OCI-LY3 (cell line): ENCODE data around the gene BRMS1.

ENCODE experiments used
- H2AFZ ChIP-seq: fragments of 200-600, 300-600 bp; shearing (Covaris generic); 2 replicates; pipeline ENCODE4 v1.6.0; 2014; ENCODE audit warnings: antibody characterized with exemption, low read depth, low read length
- H3K27ac ChIP-seq: fragments of 200-600, 300-600 bp; sonication (generic); 2 replicates; pipeline ENCODE4 v1.5.1; 2014; ENCODE audit warnings: mild to moderate bottlenecking, low read length, moderate library complexity, mixed read lengths
- H3K27me3 ChIP-seq: fragments of 200-600, 300-600 bp; sonication (generic); 2 replicates; pipeline ENCODE4 v1.6.1; 2014; ENCODE audit warnings: low read depth, low read length, mixed read lengths
- H3K36me3 ChIP-seq: fragments of 200-600, 300-600 bp; sonication (generic); replicated peaks from 2 replicates; pipeline ENCODE3; 2014; ENCODE audit warnings: low read depth, low read length, mixed read lengths
- H3K4me1 ChIP-seq: fragments of 300-600, 200-600 bp; sonication (generic); 2 replicates; pipeline ENCODE4 v1.6.1; 2014; ENCODE audit warnings: low read length, mixed read lengths
- H3K4me2 ChIP-seq: fragments of 200-600, 300-600 bp; sonication (generic); 2 replicates; pipeline ENCODE4 v1.6.1; 2014; ENCODE audit warnings: low read length, mixed read lengths
- H3K4me3 ChIP-seq: fragments of 300-600, 200-600 bp; sonication (generic); 2 replicates; pipeline ENCODE4 v1.5.1; 2014; ENCODE audit warnings: antibody characterized with exemption, mild to moderate bottlenecking, low read length, moderate library complexity
- H3K79me2 ChIP-seq: fragments of 300-600, 200-600 bp; shearing (Covaris generic); 2 replicates; pipeline ENCODE4 v1.6.1; 2014; ENCODE audit warnings: mild to moderate bottlenecking, low read length, mixed read lengths
- H3K9ac ChIP-seq: fragments of 300-600, 200-600 bp; shearing (Covaris generic); 2 replicates; pipeline ENCODE4 v1.6.0; 2014; ENCODE audit warnings: mild to moderate bottlenecking, low read length, moderate library complexity
- H3K9me3 ChIP-seq: fragments of 200-600, 300-600 bp; shearing (Covaris generic); 2 replicates; pipeline ENCODE4 v1.6.1; 2014; ENCODE audit warnings: low read length, mixed read lengths; ENCODE audit not compliant: insufficient read depth
- H4K20me1 ChIP-seq: fragments of 200-600, 300-600 bp; sonication (generic); 2 replicates; pipeline ENCODE4 v1.6.1; 2016; ENCODE audit warnings: low read length, mixed read lengths; ENCODE audit not compliant: insufficient read depth
- EZH2phosphoT487 ChIP-seq: fragments of 200-600 bp; shearing (Covaris generic); IDR thresholded peaks from 2 replicates; pipeline ENCODE4 v1.6.1; 2018; ENCODE audit warnings: antibody characterized with exemption, mixed run types, low read depth
- TF ChIP-seq, protein P1 (sequence below): fragments of 200-600, 300-600 bp; sonication (generic); IDR thresholded peaks from 2 replicates; pipeline ENCODE4 v1.5.1; 2014; ENCODE audit warnings: antibody characterized with exemption, low read length, low read depth

BRMS1 gene

DNA sequence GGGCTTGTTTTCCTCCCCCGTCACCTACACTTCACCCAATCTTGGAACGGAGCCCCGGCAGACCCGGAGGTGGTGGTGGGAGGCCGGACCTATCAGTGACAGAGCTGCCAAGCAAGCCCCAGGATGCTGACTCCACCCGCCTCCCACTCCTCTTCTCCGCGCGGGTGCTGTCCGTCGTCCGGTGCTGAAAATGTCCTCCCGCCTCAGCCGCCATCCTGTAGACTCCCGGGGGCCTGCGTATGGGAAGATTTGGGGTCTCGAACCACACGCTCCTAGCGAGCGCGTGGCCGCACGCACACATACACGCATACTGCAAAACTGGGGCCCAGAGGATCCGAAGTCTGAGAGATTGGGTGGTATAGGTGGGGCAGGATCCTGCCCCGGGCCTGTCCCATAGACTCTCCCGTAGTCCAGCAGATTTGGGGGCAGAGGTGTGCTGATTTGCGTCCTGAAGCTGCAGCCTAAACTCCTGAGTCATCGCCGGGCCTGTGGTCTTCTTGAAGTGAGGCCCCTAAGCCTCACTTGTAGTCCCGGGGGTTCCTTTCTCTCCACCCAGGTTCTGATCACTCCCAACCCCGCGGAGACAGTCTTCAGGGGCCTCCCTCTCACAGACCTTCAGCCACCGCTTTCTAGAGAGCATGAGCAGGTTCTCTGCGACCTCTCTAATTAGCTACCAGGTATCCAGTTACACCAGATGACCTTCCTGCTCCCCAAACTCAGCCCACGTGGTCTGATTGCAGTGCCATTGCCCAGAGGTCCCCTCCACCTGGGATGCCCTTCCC, 55.2 kb downstream of the BRMS1 start:
- Histone ChIP-seq H3K27ac (peak overlapping the region; percentile 68), H3K4me2 (peak overlapping the region; percentile 98), H4K20me1 (no peaks in the 10 kb centered on the region), H3K27me3 (no peaks in the 10 kb centered on the region), H3K4me3 (peak overlapping the region; percentile 89), H3K79me2 (peaks cover 21% of the 10 kb centered on the region), H3K9me3 (no peaks in the 10 kb centered on the region), H3K4me1 (peaks cover 22% of the 10 kb centered on the region), H3K36me3 (peaks cover 10% of the 10 kb centered on the region), H2AFZ (no peak overlapping the region), H3K9ac (peak overlapping the region; percentile 94)
- TF ChIP-seq, protein P1, sequence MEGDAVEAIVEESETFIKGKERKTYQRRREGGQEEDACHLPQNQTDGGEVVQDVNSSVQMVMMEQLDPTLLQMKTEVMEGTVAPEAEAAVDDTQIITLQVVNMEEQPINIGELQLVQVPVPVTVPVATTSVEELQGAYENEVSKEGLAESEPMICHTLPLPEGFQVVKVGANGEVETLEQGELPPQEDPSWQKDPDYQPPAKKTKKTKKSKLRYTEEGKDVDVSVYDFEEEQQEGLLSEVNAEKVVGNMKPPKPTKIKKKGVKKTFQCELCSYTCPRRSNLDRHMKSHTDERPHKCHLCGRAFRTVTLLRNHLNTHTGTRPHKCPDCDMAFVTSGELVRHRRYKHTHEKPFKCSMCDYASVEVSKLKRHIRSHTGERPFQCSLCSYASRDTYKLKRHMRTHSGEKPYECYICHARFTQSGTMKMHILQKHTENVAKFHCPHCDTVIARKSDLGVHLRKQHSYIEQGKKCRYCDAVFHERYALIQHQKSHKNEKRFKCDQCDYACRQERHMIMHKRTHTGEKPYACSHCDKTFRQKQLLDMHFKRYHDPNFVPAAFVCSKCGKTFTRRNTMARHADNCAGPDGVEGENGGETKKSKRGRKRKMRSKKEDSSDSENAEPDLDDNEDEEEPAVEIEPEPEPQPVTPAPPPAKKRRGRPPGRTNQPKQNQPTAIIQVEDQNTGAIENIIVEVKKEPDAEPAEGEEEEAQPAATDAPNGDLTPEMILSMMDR = no peak
- no peak for TF ChIP-seq EZH2phosphoT487

DNA sequence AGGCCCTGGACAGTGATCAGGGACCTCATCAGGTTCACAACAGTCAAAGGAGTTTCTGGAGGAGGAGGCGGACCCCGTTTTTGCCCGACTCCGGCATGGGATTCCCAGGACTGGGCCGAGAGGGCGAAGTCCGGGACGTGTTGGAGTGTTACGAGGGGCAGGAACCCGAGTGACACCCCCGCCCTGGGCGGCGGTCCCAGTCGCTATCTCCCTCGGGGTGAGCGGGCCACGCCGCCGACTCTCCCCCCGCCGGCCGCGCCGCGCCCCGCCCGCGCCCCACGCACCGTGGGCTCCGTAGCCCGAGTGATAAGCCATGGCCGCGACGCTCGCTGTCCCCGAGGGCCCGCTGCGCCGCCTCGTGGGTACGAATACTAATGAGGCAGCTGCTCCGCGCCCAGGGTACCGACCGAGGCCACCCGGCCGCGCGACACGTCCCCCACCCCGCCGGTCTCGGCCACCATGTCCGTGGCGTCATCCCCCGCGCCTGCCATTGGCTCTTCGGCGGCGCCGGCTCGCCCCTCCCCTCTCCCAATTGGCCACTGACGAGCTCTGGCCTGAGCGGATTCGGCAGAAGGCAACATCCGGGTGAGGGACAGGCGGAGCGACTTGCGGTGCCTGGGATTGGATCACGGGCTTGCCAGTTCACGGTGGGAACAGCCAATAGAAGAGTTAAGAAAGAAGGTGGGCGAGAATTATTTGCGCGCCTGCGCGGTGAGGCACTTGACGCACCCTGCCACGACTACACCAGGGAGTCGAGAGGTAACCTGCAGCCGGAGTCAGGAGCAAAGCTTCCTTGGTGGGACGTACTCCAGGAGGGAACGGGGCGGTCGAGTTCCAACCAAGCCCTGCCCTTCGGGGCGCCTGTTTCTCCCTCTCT, 56.0 kb downstream of the BRMS1 start, which contains the start of gene YIF1A:
Gene YIF1A (minus strand): TSS at position 473 of the 877 bp plus-strand sequence. CDS start 158 bp downstream, at position 315.
- H3K27me3 ChIP-seq = no peaks in the 10 kb centered on the region
- peak within 1 kb of the TSS; percentile 94 for H3K9ac ChIP-seq
- H3K4me3 ChIP-seq = peak within 1 kb of the TSS; percentile 89
- peak within 1 kb of the TSS; percentile 68 for H3K27ac ChIP-seq
- no peaks in the 10 kb centered on the region for H3K9me3 ChIP-seq
- peak within 1 kb of the TSS; percentile 98 for H3K4me2 ChIP-seq
- H4K20me1 ChIP-seq = no peaks in the 10 kb centered on the region
- peaks cover 15% of the 10 kb centered on the region for H3K36me3 ChIP-seq
- peak within 1 kb of the TSS; percentile 31; the same call in 1 of the 2 replicates for H2AFZ ChIP-seq
- H3K79me2 ChIP-seq = peaks cover 21% of the 10 kb centered on the region
- peaks cover 31% of the 10 kb centered on the region for H3K4me1 ChIP-seq
- no peak for TF ChIP-seq EZH2phosphoT487
- TF ChIP-seq, protein P1 = peak; percentile 19; the same call in 1 of the 2 replicates

DNA sequence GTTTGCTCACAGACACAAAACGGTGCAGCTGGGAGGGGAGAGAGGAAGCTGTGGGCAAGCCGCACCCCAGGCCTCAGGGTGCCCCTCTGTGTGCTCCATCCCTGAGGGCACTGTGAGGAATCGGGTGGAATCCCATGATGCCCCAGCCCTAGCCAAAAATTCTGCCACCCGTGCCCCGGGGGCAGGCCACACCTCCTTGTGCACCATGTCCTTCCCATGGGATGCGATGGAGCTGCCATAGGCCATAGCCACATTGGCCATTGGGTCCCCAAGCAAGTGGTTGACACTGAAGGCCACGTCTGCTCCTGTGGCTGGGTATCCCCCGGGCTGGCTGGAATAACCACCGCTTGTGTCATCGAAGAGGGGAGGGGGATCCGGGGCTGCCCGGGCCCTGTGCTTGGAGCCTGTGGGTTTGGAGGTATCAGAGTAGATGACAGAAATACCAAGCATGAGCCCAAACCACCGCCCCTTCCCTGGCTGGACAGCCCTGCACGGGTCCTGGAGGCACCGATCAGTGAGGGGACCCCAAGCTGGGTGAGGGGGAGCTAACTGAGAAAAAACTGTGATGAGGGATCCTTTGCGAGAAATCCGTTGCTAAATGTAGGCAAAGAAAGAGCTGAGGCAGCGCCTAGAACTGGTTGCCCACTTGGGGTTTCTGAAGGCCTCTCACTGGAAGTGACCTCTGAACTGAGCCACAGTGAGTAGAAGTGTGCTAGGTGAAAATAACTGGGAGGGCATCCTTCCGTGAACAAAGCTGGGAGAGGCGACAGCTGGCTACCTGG, 56.8 kb downstream of the BRMS1 start:
- peaks cover 35% of the 10 kb centered on the region for H3K4me1 ChIP-seq
- no peaks in the 10 kb centered on the region for H4K20me1 ChIP-seq
- peaks cover 21% of the 10 kb centered on the region for H3K79me2 ChIP-seq
- no peaks in the 10 kb centered on the region for H3K9me3 ChIP-seq
- peak overlapping the region; percentile 47 for H3K27ac ChIP-seq
- TF ChIP-seq EZH2phosphoT487 = no peak
- TF ChIP-seq, protein P1 = no peak
- no peaks in the 10 kb centered on the region for H3K27me3 ChIP-seq
- H3K4me2 ChIP-seq = peak overlapping the region; percentile 80
- no peak overlapping the region for H2AFZ ChIP-seq
- H3K9ac ChIP-seq = peak overlapping the region; percentile 90
- peak overlapping the region; percentile 89 for H3K4me3 ChIP-seq
- peaks cover 15% of the 10 kb centered on the region for H3K36me3 ChIP-seq
